ENCODE data around the gene SLC35F3.

DNA sequence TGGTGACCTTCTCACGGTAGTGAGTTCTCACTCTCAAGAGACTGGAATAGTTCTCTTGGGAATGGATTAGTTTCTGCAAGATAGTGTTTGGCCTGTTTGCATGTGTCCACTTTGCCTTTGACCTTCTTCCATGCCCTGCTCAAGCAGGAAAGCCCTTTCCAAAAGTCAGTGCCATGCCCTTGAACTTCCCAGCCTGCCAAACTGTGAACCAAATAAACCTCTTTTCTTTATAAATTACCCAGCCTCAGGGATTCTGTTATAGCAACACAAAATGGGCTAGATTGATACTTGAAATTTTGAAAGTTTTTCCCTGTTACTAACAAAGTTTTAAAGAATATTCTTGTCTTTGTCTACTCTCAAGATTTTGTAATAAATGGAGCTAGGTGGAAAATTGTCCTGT lies 139.6 kb downstream of the SLC35F3 start:
- TF ChIP-seq, protein P1, sequence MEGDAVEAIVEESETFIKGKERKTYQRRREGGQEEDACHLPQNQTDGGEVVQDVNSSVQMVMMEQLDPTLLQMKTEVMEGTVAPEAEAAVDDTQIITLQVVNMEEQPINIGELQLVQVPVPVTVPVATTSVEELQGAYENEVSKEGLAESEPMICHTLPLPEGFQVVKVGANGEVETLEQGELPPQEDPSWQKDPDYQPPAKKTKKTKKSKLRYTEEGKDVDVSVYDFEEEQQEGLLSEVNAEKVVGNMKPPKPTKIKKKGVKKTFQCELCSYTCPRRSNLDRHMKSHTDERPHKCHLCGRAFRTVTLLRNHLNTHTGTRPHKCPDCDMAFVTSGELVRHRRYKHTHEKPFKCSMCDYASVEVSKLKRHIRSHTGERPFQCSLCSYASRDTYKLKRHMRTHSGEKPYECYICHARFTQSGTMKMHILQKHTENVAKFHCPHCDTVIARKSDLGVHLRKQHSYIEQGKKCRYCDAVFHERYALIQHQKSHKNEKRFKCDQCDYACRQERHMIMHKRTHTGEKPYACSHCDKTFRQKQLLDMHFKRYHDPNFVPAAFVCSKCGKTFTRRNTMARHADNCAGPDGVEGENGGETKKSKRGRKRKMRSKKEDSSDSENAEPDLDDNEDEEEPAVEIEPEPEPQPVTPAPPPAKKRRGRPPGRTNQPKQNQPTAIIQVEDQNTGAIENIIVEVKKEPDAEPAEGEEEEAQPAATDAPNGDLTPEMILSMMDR (IDR thresholded peaks at IDR 0.05; ENCODE audit: low read depth, low read length): no peak
- TF ChIP-seq POLR2A (IDR thresholded peaks at IDR 0.05; ENCODE audit: extremely low read depth, insufficient read length): no peak

Data from NB4 (cell line).